Coronary artery (tissue), 2 donors: ENCODE results near the gene STX11.

ENCODE experiments used
- DNase-seq: peaks from one replicate; pipeline ENCODE4 v3.0.0-alpha.2; 2017; ENCODE audit warnings: low spot score
- H3K27ac ChIP-seq, 2 donors: fragments of 200-600 bp; sonication (generic); one replicate each; pipeline ENCODE4 v1.5.1; 2016 to 2019
- H3K4me3 ChIP-seq: fragments of 200-600 bp; sonication (generic); 2 replicates; pipeline ENCODE4 v1.5.1; 2016; ENCODE audit warnings: mild to moderate bottlenecking, moderate library complexity
- TF ChIP-seq, protein P1 (sequence below): fragments of 200-600 bp; sonication (generic); IDR thresholded peaks from one replicate; pipeline ENCODE4 v1.5.1; 2019; ENCODE audit warnings: antibody characterized with exemption

STX11 gene

DNA sequence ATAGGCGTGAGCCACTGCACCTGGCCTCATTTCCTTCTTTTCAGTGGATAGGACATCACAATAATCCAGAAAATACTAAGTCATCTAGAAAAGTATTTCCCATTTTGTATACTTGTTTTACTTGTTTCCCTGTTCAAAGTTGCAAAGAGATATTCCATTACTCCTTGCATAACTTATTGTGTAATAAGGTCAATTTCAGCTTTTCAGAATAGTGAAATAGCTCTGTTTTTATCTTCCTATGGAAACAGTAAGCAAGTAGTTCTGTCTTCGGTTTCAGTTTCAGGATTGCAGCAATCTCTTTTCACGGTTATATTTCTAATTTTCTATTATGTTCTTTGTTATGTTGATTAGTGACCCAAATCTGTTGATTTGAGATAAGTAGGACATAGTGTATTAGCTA is 6.0 kb downstream of the STX11 start:
- TF ChIP-seq, protein P1, sequence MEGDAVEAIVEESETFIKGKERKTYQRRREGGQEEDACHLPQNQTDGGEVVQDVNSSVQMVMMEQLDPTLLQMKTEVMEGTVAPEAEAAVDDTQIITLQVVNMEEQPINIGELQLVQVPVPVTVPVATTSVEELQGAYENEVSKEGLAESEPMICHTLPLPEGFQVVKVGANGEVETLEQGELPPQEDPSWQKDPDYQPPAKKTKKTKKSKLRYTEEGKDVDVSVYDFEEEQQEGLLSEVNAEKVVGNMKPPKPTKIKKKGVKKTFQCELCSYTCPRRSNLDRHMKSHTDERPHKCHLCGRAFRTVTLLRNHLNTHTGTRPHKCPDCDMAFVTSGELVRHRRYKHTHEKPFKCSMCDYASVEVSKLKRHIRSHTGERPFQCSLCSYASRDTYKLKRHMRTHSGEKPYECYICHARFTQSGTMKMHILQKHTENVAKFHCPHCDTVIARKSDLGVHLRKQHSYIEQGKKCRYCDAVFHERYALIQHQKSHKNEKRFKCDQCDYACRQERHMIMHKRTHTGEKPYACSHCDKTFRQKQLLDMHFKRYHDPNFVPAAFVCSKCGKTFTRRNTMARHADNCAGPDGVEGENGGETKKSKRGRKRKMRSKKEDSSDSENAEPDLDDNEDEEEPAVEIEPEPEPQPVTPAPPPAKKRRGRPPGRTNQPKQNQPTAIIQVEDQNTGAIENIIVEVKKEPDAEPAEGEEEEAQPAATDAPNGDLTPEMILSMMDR: no peak
- peak overlapping the region in 1 of 2 donors; percentile 65 for H3K27ac ChIP-seq

DNA sequence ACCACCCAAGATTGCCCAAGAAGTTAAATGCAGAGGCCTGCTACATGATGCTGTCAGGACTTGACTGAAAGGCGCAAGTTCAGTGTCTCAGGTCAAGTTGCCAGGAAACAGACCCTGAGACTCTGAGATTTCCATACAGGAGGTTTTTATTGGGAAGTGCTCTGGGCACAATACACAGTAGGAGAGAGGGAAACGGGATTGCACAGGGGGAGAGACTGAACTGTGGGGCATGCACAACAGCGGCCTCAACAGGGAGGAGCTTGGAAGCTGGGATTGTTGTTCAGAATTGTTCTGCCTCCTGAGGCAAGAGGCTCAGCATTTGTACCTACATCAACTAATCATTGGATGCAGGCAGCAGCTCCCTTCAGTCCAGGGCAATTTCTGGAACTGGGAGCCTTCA is 6.7 kb downstream of the STX11 start:
- Histone ChIP-seq H3K27ac (no peak overlapping the region), H3K4me3 (no peak overlapping the region)
- TF ChIP-seq, protein P1: no peak
- DNase-seq: no peak

More for the DNA sequence above, 6.0 kb downstream of the STX11 start:
- H3K4me3 ChIP-seq: no peak overlapping the region
- DNase-seq: no peak

DNA sequence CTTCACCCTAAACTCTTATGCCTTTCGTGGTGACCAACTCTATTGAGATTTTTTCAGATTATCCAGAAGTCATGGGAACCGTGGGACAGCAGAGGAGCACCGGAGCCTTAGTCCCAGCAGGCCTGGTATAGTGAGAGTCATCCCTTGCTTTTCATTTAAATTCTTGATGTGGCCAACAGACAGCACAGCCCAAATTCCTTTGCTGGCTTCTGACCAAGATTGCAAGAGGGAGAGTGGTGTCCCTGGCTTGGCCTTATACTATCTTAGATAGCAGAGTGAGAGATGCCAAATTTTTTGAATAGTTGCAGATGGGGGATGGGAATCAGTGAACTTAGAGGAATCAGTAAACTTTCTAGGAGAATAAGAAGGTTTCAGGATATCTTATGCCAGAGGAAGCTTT is 7.8 kb downstream of the STX11 start:
- no peak overlapping the region for H3K27ac ChIP-seq
- no peak for DNase-seq
- no peak overlapping the region for H3K4me3 ChIP-seq
- TF ChIP-seq, protein P1: no peak

DNA sequence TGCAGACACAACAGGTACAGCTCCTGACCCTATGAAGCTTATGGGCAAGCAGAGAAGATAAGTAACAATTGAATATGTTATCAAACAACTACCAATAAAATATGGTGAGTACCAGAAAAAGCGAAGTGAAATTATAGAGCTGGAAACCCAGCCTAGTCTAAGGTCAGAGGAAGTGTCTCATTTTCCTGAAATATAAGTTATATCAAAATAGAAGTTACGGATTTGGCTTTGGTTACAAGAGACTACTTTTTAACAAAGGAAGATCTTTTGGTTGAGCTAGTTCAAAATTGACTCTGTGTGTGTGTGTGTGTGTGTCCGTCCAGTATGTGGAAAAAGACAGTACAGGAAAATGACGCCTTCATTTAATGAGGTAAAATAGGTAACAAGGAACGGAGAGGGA is 8.9 kb downstream of the STX11 start:
- H3K4me3 ChIP-seq: no peak overlapping the region
- DNase-seq: no peak
- TF ChIP-seq, protein P1: no peak
- H3K27ac ChIP-seq: no peak overlapping the region

DNA sequence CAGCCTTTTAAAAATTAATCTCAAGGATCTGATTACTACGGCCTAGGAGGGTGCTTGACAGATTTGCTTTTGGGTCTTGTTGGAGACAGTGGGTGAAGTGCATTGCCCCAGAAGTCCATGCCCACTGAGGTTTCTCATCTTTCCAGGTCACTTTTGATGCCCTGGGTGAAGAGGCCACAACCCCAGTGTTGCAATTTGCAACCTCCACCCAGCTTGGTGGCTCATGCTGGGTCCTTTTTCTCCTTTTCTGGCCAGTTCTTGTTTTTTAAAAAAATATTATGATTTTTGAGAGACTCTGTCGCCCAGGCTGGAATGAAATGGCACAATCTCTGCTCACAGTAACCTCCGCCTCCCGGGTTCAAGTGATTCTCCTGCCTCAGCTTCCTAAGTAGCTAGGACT is 9.4 kb downstream of the STX11 start:
- TF ChIP-seq, protein P1: no peak
- no peak overlapping the region for H3K4me3 ChIP-seq
- no peak for DNase-seq
- no peak overlapping the region for H3K27ac ChIP-seq

DNA sequence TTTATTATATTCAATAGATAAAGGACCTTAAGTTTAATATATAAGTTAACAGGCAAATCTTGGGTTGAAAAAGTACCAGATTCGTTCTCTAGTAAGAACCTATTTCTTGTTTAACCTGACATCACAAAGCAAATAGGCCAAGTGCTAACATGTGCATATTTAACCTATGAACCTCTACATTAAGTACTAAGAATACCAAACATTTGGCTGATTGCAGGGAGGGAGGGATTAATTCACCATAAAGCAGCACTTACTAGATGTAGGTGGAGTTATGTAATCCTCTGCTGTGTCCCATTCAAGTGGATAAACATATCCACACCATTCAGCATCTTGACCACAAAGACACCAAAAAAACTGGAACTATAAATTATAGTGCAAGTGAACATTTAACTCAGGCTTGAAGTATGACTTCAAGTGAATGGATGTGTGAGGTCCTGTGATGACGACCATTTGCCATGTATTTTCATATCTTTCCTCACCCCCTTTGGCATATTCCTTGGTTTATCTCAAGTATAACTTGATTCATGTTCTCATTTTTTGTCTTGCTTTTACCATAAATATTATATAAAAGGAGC is 10.2 kb downstream of the STX11 start:
- Histone ChIP-seq H3K4me3 (no peak overlapping the region), H3K27ac (no peak overlapping the region)
- TF ChIP-seq, protein P1: no peak
- no peak for DNase-seq

DNA sequence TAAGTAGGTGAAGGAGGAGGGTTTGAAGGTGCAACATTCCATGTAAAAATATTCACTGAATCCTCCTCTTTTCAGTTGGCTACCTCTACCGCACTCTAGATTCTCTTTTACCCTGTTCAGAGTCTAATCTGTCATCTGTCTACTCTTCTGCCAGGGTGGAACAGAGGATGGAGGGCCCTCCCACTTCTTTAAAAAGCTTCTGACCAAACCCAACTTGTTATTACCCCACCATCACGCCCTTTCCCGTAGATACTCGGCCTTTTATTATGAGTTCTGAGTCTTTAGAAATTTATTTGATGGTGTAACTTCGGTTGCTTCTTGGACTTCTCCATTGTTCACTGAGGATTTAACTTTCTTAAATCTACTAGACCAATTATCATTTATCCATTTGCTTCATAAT is 11.7 kb downstream of the STX11 start:
- TF ChIP-seq, protein P1: no peak
- no peak overlapping the region for H3K27ac ChIP-seq
- H3K4me3 ChIP-seq: no peak overlapping the region
- no peak for DNase-seq
